ENCODE results near the gene CCNF.

Gene CCNF

GRCh38 chr16:2469399-2470233, 40.4 kb downstream of the CCNF start:
- Histone ChIP-seq H3K27ac (no peak overlapping the region), H3K4me3 (no peak overlapping the region)
- TF ChIP-seq CTCF (IDR thresholded peaks at IDR 0.05) = no peak
- no peak for DNase-seq (ENCODE audit: low spot score)

- H3K4me3 ChIP-seq = no peak overlapping the region
- no peak for TF ChIP-seq CTCF (IDR thresholded peaks at IDR 0.05)
- no peak for DNase-seq (ENCODE audit: low spot score)
- no peak overlapping the region for H3K27ac ChIP-seq
Observed at GRCh38 chr16:2470234-2470601, 41.0 kb downstream of the CCNF start.

GRCh38 chr16:2470603-2471015, 41.4 kb downstream of the CCNF start:
- TF ChIP-seq CTCF (IDR thresholded peaks at IDR 0.05) = no peak
- H3K27ac ChIP-seq = no peak overlapping the region
- H3K4me3 ChIP-seq = peak overlapping the region; percentile 64
- no peak for DNase-seq (ENCODE audit: low spot score)

- TF ChIP-seq CTCF (IDR thresholded peaks at IDR 0.05) = no peak
- DNase-seq (ENCODE audit: low spot score) = no peak
- H3K27ac ChIP-seq = no peak within 1 kb of the TSS
- H3K4me3 ChIP-seq = peak within 1 kb of the TSS; percentile 64
Observed at GRCh38 chr16:2471016-2471652, 41.9 kb downstream of the CCNF start, which contains the start of gene NTN3. Gene NTN3 (plus strand): TSS chr16:2471297. CDS start chr16:2471702, 405 bp downstream.

GRCh38 chr16:2471653-2472487, 42.6 kb downstream of the CCNF start:
- Histone ChIP-seq H3K4me3 (peak overlapping the region; percentile 64), H3K27ac (no peak overlapping the region)
- no peak for TF ChIP-seq CTCF (IDR thresholded peaks at IDR 0.05)
- no peak for DNase-seq (ENCODE audit: low spot score)

GRCh38 chr16:2472488-2472864, 43.2 kb downstream of the CCNF start:
- no peak overlapping the region for H3K4me3 ChIP-seq
- no peak overlapping the region for H3K27ac ChIP-seq
- TF ChIP-seq CTCF (IDR thresholded peaks at IDR 0.05) = no peak
- no peak for DNase-seq (ENCODE audit: low spot score)

Data from coronary artery (tissue), 2 donors.